ENCODE results near the gene PTPRJ.
"Not testable (repeated sequence)": the region's sequence is repeated elsewhere in the genome, so short reads cannot be mapped to it uniquely, and the experiment has no call there.

Gene PTPRJ

DNA sequence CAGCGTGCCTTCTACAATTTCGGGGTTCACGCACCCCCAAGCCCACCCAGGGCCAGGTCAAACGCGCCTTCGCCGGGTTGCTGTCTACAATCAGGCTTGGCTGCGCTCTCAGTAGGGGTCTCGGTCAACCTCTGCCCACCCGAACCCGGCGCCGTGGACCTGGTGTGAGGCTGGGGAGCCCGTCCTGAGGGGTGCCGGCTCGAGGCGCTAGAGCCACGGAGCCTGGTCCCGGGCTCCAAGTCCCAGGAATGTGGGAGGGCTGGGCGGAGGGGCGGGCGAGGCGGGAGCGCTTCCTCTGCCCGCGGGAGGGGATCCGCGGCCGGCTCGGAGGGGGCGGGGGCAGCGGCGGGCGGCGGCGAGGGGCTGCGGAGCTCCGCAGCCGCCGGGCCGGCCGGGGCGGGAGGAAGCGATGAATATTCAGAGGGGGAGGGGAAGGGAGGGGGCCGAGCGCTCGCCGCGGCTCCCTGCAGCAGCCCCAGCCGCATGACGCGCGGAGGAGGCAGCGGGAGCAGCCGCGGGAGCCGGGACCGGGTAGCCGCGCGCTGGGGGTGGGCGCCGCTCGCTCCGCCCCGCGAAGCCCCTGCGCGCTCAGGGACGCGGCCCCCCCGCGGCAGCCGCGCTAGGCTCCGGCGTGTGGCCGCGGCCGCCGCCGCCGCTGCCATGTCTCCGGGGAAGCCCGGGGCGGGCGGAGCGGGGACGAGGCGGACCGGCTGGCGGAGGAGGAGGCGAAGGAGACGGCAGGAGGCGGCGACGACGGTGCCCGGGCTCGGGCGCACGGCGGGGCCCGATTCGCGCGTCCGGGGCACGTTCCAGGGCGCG is at the start of gene PTPRJ:
PTPRJ (plus strand) TSS at position 472 of the 819 bp plus-strand sequence. CDS start 354 bp downstream, outside the sequence.
- H3K36me3 ChIP-seq (ENCODE audit: control insufficient read depth, insufficient read depth, low read length) = no peaks in the 10 kb centered on the region
- H3K27ac ChIP-seq (ENCODE audit: low read depth, low read length) = peak within 1 kb of the TSS; percentile 69; the same call in 1 of the 2 replicates
- H3K9ac ChIP-seq (ENCODE audit: low read length) = peak within 1 kb of the TSS; percentile 79

DNA sequence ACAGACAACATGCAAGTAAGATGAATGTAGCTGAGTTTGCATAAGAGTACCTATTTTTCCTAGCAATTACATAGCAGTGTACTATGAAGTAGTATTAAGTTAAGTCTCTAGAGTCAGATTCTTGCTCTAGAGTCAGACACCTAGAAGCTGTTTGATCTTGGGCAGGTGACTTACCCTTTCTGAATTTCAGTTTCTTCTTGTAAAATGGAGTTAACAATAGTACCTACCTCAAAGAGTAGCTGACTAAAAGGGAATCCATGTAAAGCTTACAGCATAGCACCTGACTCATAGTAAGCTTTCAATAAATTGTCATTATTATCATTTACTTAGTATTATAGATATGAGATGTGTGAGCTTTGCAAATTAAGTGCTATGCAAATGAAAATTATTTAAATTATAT is 47.8 kb upstream of the PTPRJ start:
- peaks cover 6% of the 10 kb centered on the region; the same call in 1 of the 2 replicates for H3K4me1 ChIP-seq (ENCODE audit: control insufficient read depth, insufficient read depth, low read length)
- H3K9me3 ChIP-seq (ENCODE audit: control insufficient read depth, insufficient read depth, low read depth, low read length) = no peaks in the 10 kb centered on the region
- no peaks in the 10 kb centered on the region for H3K27me3 ChIP-seq (ENCODE audit: control insufficient read depth, insufficient read depth, low read length)
- H3K4me3 ChIP-seq (ENCODE audit: low read depth, low read length) = no peak overlapping the region
- H3K27ac ChIP-seq (ENCODE audit: low read depth, low read length) = no peak overlapping the region
- H3K36me3 ChIP-seq (ENCODE audit: control insufficient read depth, insufficient read depth, low read length) = no peaks in the 10 kb centered on the region
- H3K9ac ChIP-seq (ENCODE audit: low read length) = no peak overlapping the region

More for the DNA sequence above, at the start of gene PTPRJ:
- Histone ChIP-seq H3K4me3 (ENCODE audit: low read depth, low read length) (peak within 1 kb of the TSS; percentile 83), H3K4me1 (ENCODE audit: control insufficient read depth, insufficient read depth, low read length) (peaks cover 21% of the 10 kb centered on the region), H3K27me3 (ENCODE audit: control insufficient read depth, insufficient read depth, low read length) (peaks cover 2% of the 10 kb centered on the region; the same call in 1 of the 2 replicates), H3K9me3 (ENCODE audit: control insufficient read depth, insufficient read depth, low read depth, low read length) (no peaks in the 10 kb centered on the region)

DNA sequence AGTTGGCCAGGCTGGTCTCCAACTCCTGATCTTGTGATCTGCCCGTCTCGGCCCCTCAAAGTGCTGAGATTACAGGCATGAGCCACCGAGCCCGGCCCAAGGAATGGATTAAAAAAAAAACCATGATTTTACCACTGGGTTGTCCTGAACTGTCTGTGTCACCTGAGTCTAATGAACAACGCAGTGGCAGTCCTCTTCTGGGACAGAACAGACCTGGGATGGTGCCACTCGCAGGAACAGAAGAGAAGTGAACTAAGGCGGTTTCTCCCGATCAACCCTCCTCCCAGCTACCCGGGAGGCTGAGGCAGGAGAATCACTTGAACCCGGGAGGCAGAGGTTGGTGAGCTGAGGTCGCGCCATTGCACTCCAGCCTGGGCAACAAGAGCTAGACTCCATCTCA is 46.6 kb upstream of the PTPRJ start:
- not testable (repeated sequence) for H3K27ac ChIP-seq (ENCODE audit: low read depth, low read length); H3K27me3 ChIP-seq (ENCODE audit: control insufficient read depth, insufficient read depth, low read length); H3K9me3 ChIP-seq (ENCODE audit: control insufficient read depth, insufficient read depth, low read depth, low read length); H3K4me1 ChIP-seq (ENCODE audit: control insufficient read depth, insufficient read depth, low read length); H3K4me3 ChIP-seq (ENCODE audit: low read depth, low read length); H3K9ac ChIP-seq (ENCODE audit: low read length); H3K36me3 ChIP-seq (ENCODE audit: control insufficient read depth, insufficient read depth, low read length)

DNA sequence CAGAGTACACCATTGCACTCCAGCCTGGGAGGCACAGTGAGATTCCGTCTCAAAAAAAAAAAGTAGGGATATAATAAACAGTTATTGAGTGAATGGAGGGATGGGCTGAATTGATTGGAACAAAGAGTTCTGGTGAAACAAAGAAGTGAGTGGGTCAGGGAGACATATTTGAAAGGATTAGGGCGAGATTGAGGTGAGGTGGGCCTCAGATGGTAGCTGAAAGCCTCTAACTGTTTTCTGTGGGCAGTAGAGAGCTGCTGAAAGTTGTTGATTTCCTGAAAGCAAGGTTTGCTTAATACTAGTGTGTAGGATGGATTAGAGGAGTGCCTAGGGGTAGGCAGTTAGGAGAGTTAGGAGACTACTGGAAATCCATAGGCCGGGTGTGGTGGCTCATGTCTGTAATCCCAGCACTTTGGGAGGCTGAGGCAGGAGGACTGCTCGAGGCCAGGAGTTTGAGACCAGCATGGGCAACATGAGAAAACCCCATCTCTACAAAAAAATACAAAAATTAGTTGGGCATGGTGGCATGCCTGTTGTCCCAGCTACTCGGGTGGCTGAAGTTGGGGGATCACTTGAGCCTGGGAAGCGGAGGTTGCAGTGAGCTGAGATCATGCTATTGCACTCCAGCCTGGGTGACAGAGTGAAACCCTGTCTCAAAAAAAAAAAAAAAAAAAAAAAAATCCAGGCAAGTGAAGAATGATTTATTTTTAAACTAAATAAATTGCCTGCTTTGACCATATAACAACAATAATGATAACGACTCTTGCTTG is 41.4 kb upstream of the PTPRJ start:
- no peaks in the 10 kb centered on the region for H3K9me3 ChIP-seq (ENCODE audit: control insufficient read depth, insufficient read depth, low read depth, low read length)
- no peak overlapping the region for H3K9ac ChIP-seq (ENCODE audit: low read length)
- H3K4me3 ChIP-seq (ENCODE audit: low read depth, low read length) = no peak overlapping the region
- H3K27me3 ChIP-seq (ENCODE audit: control insufficient read depth, insufficient read depth, low read length) = no peaks in the 10 kb centered on the region
- no peaks in the 10 kb centered on the region for H3K36me3 ChIP-seq (ENCODE audit: control insufficient read depth, insufficient read depth, low read length)
- H3K4me1 ChIP-seq (ENCODE audit: control insufficient read depth, insufficient read depth, low read length) = peaks cover 3% of the 10 kb centered on the region
- no peak overlapping the region for H3K27ac ChIP-seq (ENCODE audit: low read depth, low read length)

DNA sequence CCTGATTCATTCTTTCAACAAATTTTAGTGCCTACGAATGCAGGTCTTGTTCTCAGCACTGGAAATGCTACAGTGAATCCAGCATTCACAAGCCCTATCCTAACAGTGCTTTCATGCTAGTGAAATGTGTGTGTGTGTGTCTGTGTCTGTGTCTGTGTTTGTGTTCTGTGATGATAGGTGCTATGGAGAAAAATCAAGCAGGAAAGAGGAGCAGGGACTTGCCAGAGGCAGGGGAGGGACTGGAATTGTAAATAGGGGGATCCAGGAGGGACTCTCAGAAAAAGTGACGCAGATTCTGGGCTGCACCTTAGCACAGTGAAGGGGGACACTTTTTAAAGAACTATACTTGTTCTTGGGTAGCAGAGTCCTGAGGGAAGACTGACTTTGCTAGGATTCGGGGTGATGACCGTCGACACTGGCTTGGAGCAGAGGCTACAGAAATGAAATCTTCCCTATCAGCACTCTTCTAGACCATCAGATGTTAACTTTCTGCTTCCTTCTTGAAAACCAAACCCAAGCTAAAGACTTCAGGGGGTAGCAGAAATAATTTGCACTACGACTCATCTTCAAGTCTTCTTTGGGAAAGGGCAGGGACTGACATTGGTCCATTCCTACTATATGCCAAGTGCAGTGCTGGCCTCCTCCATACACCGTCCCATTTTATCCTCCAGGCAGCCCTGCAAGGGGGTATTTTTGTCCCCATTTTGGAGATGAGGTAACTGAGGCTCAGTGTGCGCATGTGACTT is 39.3 kb upstream of the PTPRJ start:
- no peaks in the 10 kb centered on the region for H3K36me3 ChIP-seq (ENCODE audit: control insufficient read depth, insufficient read depth, low read length)
- H3K9ac ChIP-seq (ENCODE audit: low read length) = no peak overlapping the region
- no peak overlapping the region for H3K4me3 ChIP-seq (ENCODE audit: low read depth, low read length)
- H3K27me3 ChIP-seq (ENCODE audit: control insufficient read depth, insufficient read depth, low read length) = no peaks in the 10 kb centered on the region
- H3K27ac ChIP-seq (ENCODE audit: low read depth, low read length) = no peak overlapping the region
- no peaks in the 10 kb centered on the region for H3K9me3 ChIP-seq (ENCODE audit: control insufficient read depth, insufficient read depth, low read depth, low read length)
- peaks cover 13% of the 10 kb centered on the region for H3K4me1 ChIP-seq (ENCODE audit: control insufficient read depth, insufficient read depth, low read length)

DNA sequence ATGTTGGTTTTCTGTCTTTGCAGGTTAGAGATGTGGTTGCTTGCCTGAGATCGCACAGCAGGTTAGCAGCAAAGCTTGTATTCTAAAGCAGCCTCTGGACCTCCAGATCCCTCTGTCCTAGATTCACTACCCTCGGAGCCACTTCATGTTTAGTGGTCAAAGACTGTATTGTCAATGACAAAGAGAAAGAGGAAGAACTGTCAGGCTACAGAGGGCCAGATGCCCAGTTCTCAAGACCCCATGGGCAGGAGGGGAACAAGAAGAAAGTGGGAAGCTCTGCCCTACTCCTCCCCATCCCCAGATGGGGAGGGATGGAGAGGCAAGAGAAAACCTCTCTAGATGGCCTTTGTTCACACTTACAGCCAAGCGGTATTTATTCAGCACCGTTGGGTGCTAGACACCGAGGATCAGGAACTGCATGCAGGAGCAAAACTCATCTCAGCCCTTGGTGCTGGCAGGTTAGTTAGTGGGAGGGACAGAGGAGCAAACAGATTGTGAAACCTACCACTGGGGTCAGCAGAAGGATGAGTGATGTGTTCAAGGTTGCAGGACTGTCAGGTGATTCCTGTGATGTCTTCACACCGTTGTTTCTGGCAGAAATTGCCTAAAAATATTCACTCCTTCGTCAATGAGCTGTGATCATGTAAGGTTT is 38.3 kb upstream of the PTPRJ start:
- Histone ChIP-seq H3K27me3 (ENCODE audit: control insufficient read depth, insufficient read depth, low read length) (no peaks in the 10 kb centered on the region), H3K36me3 (ENCODE audit: control insufficient read depth, insufficient read depth, low read length) (no peaks in the 10 kb centered on the region), H3K9me3 (ENCODE audit: control insufficient read depth, insufficient read depth, low read depth, low read length) (no peaks in the 10 kb centered on the region), H3K4me1 (ENCODE audit: control insufficient read depth, insufficient read depth, low read length) (peaks cover 18% of the 10 kb centered on the region), H3K27ac (ENCODE audit: low read depth, low read length) (no peak overlapping the region), H3K4me3 (ENCODE audit: low read depth, low read length) (no peak overlapping the region), H3K9ac (ENCODE audit: low read length) (no peak overlapping the region)

DNA sequence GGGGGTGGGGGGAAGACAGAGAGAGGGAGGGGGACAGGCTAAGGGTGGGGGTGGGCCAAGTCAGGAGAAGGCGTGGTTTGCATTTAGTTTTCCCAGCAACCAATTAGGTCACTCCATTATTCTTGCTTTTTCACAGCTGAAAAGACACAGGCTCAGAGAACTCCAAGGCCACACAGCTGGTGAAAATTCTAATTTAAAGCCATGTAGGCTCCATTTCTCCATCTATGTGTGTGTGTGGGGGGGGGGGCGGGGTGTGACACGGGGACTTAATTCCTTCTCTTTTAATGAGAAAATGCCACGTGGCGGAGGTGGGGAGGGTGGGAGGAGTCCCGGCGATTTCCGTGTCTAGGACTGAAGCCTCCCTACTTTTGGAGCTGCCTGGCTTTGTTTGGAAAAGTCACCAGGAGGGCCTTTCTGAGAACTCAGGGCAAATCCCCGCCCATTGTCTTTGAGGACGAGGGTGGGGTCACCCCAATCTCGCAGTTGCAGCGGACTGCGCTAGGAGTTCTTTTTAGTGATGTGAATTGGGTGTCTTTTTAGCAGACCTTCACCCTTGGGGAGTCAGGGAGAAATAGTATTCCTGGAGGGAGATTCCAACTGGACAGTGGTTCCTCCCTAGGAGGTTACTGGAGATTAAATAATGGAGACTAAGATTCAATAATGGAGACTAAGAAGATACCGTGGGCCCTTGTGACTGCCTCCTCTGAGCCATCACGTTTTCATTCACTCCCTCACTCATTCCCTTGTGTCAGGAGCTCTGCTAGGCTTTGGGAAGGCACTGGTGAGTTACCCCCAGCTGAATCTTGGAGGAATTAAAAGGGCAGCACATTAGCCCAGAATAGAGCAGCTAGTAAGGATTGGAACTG is 36.4 kb upstream of the PTPRJ start:
- peaks cover 23% of the 10 kb centered on the region for H3K4me1 ChIP-seq (ENCODE audit: control insufficient read depth, insufficient read depth, low read length)
- H3K27ac ChIP-seq (ENCODE audit: low read depth, low read length) = peak overlapping the region; percentile 63; the same call in 1 of the 2 replicates
- H3K9me3 ChIP-seq (ENCODE audit: control insufficient read depth, insufficient read depth, low read depth, low read length) = no peaks in the 10 kb centered on the region
- peak overlapping the region; percentile 67 for H3K9ac ChIP-seq (ENCODE audit: low read length)
- H3K4me3 ChIP-seq (ENCODE audit: low read depth, low read length) = peak overlapping the region; percentile 52
- no peaks in the 10 kb centered on the region for H3K27me3 ChIP-seq (ENCODE audit: control insufficient read depth, insufficient read depth, low read length)
- H3K36me3 ChIP-seq (ENCODE audit: control insufficient read depth, insufficient read depth, low read length) = no peaks in the 10 kb centered on the region

DNA sequence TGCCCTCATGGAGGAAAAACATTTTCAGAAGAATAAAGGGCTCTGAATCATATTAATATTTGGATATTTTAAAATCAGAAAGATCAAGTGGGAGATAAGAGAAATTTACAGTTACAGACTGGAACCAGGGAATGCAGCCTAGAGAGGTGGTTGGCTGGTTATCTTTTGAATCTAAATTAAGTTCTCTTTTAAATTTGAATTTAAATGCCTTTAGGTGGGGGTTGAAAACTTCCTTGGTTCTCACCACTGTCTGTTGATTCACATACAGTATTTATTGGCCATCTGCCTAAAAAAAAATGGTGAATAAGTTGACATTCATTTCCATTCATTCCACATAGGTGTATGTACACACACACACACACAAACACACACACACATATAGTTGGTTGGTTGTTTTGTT is 35.7 kb upstream of the PTPRJ start:
- Histone ChIP-seq H3K4me1 (ENCODE audit: control insufficient read depth, insufficient read depth, low read length) (peaks cover 23% of the 10 kb centered on the region), H3K36me3 (ENCODE audit: control insufficient read depth, insufficient read depth, low read length) (no peaks in the 10 kb centered on the region), H3K9me3 (ENCODE audit: control insufficient read depth, insufficient read depth, low read depth, low read length) (no peaks in the 10 kb centered on the region), H3K4me3 (ENCODE audit: low read depth, low read length) (peak overlapping the region; percentile 52; the same call in 1 of the 2 replicates), H3K9ac (ENCODE audit: low read length) (no peak overlapping the region), H3K27me3 (ENCODE audit: control insufficient read depth, insufficient read depth, low read length) (no peaks in the 10 kb centered on the region), H3K27ac (ENCODE audit: low read depth, low read length) (peak overlapping the region; percentile 63; the same call in 1 of the 2 replicates)

DNA sequence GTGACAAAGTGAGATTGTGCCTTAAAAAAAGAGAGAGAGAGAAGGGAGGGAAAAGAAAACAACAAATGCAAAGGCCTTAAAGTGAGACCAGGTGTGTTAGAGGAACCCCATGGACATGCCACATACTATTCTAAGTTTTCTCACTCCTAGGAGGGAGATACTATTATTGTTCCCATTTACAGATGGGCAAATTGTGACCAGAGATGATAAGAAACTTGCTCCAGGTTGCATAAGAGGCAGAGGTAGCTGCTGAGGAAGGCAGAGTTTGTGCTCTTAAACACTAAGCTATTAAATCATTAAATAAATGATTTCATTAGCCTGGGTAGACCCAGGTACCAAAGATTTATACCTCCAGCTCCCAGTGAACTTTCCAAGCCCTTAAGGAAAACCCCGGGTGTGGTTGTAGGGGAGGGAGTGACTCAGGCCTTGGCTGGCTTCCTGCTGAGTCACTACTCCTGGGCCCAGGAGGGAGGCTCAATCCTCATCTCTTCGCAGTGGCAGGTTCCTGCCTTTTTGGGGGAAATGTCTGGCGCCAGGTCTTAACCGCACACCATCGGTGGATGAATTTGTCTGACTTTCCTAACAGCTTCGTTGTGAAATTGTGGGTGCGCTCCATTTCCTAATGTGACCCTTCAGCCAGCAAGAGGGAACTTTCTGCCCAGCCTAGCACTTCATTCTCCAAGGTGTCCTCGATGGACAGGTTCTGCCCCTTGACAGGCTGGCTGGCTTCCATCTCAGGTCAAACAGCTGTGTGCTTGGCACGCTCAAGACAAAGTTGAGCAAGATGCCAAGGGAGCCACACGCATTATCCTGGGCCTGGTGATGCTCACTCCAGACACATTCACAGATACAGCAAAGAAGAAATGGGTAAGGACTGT is 33.4 kb upstream of the PTPRJ start:
- Histone ChIP-seq H3K4me3 (ENCODE audit: low read depth, low read length) (no peak overlapping the region), H3K4me1 (ENCODE audit: control insufficient read depth, insufficient read depth, low read length) (peaks cover 21% of the 10 kb centered on the region), H3K27ac (ENCODE audit: low read depth, low read length) (no peak overlapping the region), H3K27me3 (ENCODE audit: control insufficient read depth, insufficient read depth, low read length) (no peaks in the 10 kb centered on the region), H3K36me3 (ENCODE audit: control insufficient read depth, insufficient read depth, low read length) (no peaks in the 10 kb centered on the region), H3K9me3 (ENCODE audit: control insufficient read depth, insufficient read depth, low read depth, low read length) (no peaks in the 10 kb centered on the region), H3K9ac (ENCODE audit: low read length) (no peak overlapping the region)

Measured in HUES6 (cell line).